Trophoblast cell (in vitro differentiated cells and primary cell): ENCODE data around the gene HNF4A.
"Not testable (repeated sequence)": the region's sequence is repeated elsewhere in the genome, so short reads cannot be mapped to it uniquely, and the experiment has no call there.

Experiments used
- DNase-seq, 2 donors: peaks; one replicate each; pipeline ENCODE4 v3.0.0-alpha.2; 2016
- H2AFZ ChIP-seq: 2 replicates; pipeline ENCODE4 v1.6.1; 2013; ENCODE audit warnings: low read length, moderate library complexity, mild to moderate bottlenecking; ENCODE audit not compliant: insufficient read depth, poor library complexity
- H2AK5ac ChIP-seq: 2 replicates; pipeline ENCODE4 v1.6.1; 2013; ENCODE audit warnings: mild to moderate bottlenecking, low read length
- H2BK120ac ChIP-seq: 2 replicates; pipeline ENCODE4 v1.6.1; 2013; ENCODE audit warnings: low read length, mild to moderate bottlenecking, moderate library complexity; ENCODE audit not compliant: insufficient read depth, poor library complexity
- H2BK12ac ChIP-seq: 2 replicates; pipeline ENCODE4 v1.6.1; 2013; ENCODE audit warnings: mild to moderate bottlenecking, low read length, moderate library complexity
- H2BK5ac ChIP-seq: 2 replicates; pipeline ENCODE4 v1.6.1; 2013; ENCODE audit warnings: low read length, low read depth, moderate library complexity, mild to moderate bottlenecking; ENCODE audit not compliant: poor library complexity
- H3K14ac ChIP-seq: 2 replicates; pipeline ENCODE4 v1.6.1; 2013; ENCODE audit warnings: mild to moderate bottlenecking, low read length
- H3K18ac ChIP-seq: 2 replicates; pipeline ENCODE4 v1.6.1; 2013; ENCODE audit warnings: mild to moderate bottlenecking, low read length
- H3K23ac ChIP-seq: 2 replicates; pipeline ENCODE4 v1.6.1; 2013; ENCODE audit warnings: low read length
- H3K27ac ChIP-seq: 2 replicates; pipeline ENCODE4 v1.5.1; 2013; ENCODE audit warnings: low read depth, mild to moderate bottlenecking, inconsistent platforms, low read length, moderate library complexity
- H3K27me3 ChIP-seq: 2 replicates; pipeline ENCODE4 v1.6.1; 2013; ENCODE audit warnings: inconsistent platforms, mild to moderate bottlenecking, low read length, moderate library complexity; ENCODE audit not compliant: insufficient read depth
- H3K36me3 ChIP-seq, 2 experiments: 1 replicate in 1 of 2; 2 replicates in 1 of 2; pipeline ENCODE4 v1.6.1; 2013; ENCODE audit warnings: low read length in 2 of 2, mild to moderate bottlenecking in 2 of 2, moderate library complexity in 1 of 2; ENCODE audit not compliant: insufficient read depth in 2 of 2, control insufficient read depth in 1 of 2
- H3K4ac ChIP-seq: 2 replicates; pipeline ENCODE4 v1.6.1; 2013; ENCODE audit warnings: low read depth, mild to moderate bottlenecking, low read length, moderate library complexity
- H3K4me1 ChIP-seq, 2 experiments: 1 replicate in 1 of 2; 2 replicates in 1 of 2; pipeline ENCODE4 v1.6.1; 2013; ENCODE audit warnings: low read length in 2 of 2, mild to moderate bottlenecking in 2 of 2, moderate library complexity in 1 of 2; ENCODE audit not compliant: insufficient read depth in 2 of 2, control insufficient read depth in 1 of 2
- H3K4me2 ChIP-seq: 2 replicates; pipeline ENCODE4 v1.6.1; 2013; ENCODE audit warnings: inconsistent platforms, mild to moderate bottlenecking, low read length, moderate library complexity
- H3K4me3 ChIP-seq: 2 replicates; pipeline ENCODE4 v1.5.1; 2013; ENCODE audit warnings: mild to moderate bottlenecking, low read depth, low read length, inconsistent platforms
- H3K79me1 ChIP-seq: one replicate; pipeline ENCODE4 v1.6.1; 2013; ENCODE audit warnings: low read length
- H3K79me2 ChIP-seq: 2 replicates; pipeline ENCODE4 v1.6.1; 2013; ENCODE audit warnings: low read length, mild to moderate bottlenecking; ENCODE audit not compliant: control insufficient read depth, insufficient read depth, poor library complexity
- H3K9ac ChIP-seq: 2 replicates; pipeline ENCODE4 v1.6.1; 2013; ENCODE audit warnings: mild to moderate bottlenecking, low read length
- H3K9me3 ChIP-seq: 2 replicates; pipeline ENCODE4 v1.6.1; 2013; ENCODE audit warnings: low read depth, mild to moderate bottlenecking, control low read depth, inconsistent platforms, low read length; ENCODE audit not compliant: insufficient read depth
- H4K12ac ChIP-seq: 2 replicates; pipeline ENCODE4 v1.6.1; 2013; ENCODE audit warnings: low read depth, mild to moderate bottlenecking, low read length, moderate library complexity
- H4K8ac ChIP-seq: 2 replicates; pipeline ENCODE4 v1.6.1; 2013; ENCODE audit warnings: low read depth, mild to moderate bottlenecking, low read length, moderate library complexity
- H4K91ac ChIP-seq: one replicate; pipeline ENCODE4 v1.6.1; 2013; ENCODE audit warnings: low read depth, mild to moderate bottlenecking, low read length, moderate library complexity
- WGBS: extraction: QIAGEN DNeasy Blood & Tissue Kit; methylation state at CpG from one replicate; pipeline ENCODE4 v1.1.7; 2013; ENCODE audit warnings: missing lambda C conversion rate; ENCODE audit not compliant: insufficient read length, insufficient coverage; ENCODE audit errors: extremely low coverage; 5-methylcytosine and 5-hydroxymethylcytosine counted together

HNF4A gene

GRCh38 chr20:44345147-44345546 is 10.4 kb upstream of the HNF4A start:
- H4K8ac ChIP-seq, result no peak overlapping the region
- no peak overlapping the region for H2BK120ac ChIP-seq
- no peak overlapping the region for H3K4ac ChIP-seq
- H3K9ac ChIP-seq, result no peak overlapping the region
- H3K36me3 ChIP-seq, result no peaks in the 10 kb centered on the region
- no peak overlapping the region for H3K23ac ChIP-seq
- no peak overlapping the region for H3K4me2 ChIP-seq
- H2AK5ac ChIP-seq, result no peak overlapping the region
- no peak overlapping the region for H3K27ac ChIP-seq
- no peaks in the 10 kb centered on the region for H3K4me1 ChIP-seq
- no peaks in the 10 kb centered on the region for H3K9me3 ChIP-seq
- H3K14ac ChIP-seq, result no peak overlapping the region
- DNase-seq, result no peak
- H2AFZ ChIP-seq, result no peak overlapping the region
- H3K27me3 ChIP-seq, result no peaks in the 10 kb centered on the region
- H2BK12ac ChIP-seq, result no peak overlapping the region
- H3K4me3 ChIP-seq, result no peak overlapping the region
- H3K79me1 ChIP-seq, result no peaks in the 10 kb centered on the region
- no peak overlapping the region for H4K91ac ChIP-seq
- no CpG with 5 or more reads among the region's 8 CpGs for WGBS
- no peaks in the 10 kb centered on the region for H3K79me2 ChIP-seq
- H3K18ac ChIP-seq, result no peak overlapping the region
- no peak overlapping the region for H2BK5ac ChIP-seq
- no peak overlapping the region for H4K12ac ChIP-seq

- not testable (repeated sequence) for H3K79me2 ChIP-seq, H3K27me3 ChIP-seq, H3K79me1 ChIP-seq, H3K14ac ChIP-seq, H4K8ac ChIP-seq, H2BK120ac ChIP-seq, H4K91ac ChIP-seq, H3K18ac ChIP-seq, H4K12ac ChIP-seq, H3K9ac ChIP-seq, H2AFZ ChIP-seq, H3K9me3 ChIP-seq, H3K23ac ChIP-seq, H3K4me1 ChIP-seq, H3K4me3 ChIP-seq, DNase-seq, H2BK12ac ChIP-seq, H3K4me2 ChIP-seq, H3K27ac ChIP-seq, H2BK5ac ChIP-seq, H3K4ac ChIP-seq, H2AK5ac ChIP-seq, H3K36me3 ChIP-seq
- no CpG with 5 or more reads among the region's 10 CpGs for WGBS
These were observed 9.6 kb upstream of the HNF4A start for GRCh38 chr20:44345941-44346340.

GRCh38 chr20:44348168-44348659 is 7.3 kb upstream of the HNF4A start:
- Histone ChIP-seq H4K12ac (no peak overlapping the region), H3K4me3 (no peak overlapping the region), H2BK120ac (no peak overlapping the region), H3K9me3 (no peaks in the 10 kb centered on the region), H3K14ac (no peak overlapping the region), H3K27ac (no peak overlapping the region), H2BK5ac (no peak overlapping the region), H2AFZ (no peak overlapping the region), H3K4me1 (peaks cover 6% of the 10 kb centered on the region in 2 experiments), H2AK5ac (no peak overlapping the region), H3K79me2 (no peaks in the 10 kb centered on the region), H3K4me2 (no peak overlapping the region), H3K79me1 (no peaks in the 10 kb centered on the region), H4K91ac (no peak overlapping the region), H4K8ac (no peak overlapping the region), H3K4ac (no peak overlapping the region), H2BK12ac (no peak overlapping the region), H3K23ac (no peak overlapping the region), H3K36me3 (no peaks in the 10 kb centered on the region), H3K27me3 (no peaks in the 10 kb centered on the region), H3K18ac (no peak overlapping the region), H3K9ac (no peak overlapping the region)
- WGBS, result no CpG with 5 or more reads among the region's 4 CpGs
- DNase-seq, result no peak

- H3K79me2 ChIP-seq, result no peaks in the 10 kb centered on the region
- peaks cover 6% of the 10 kb centered on the region in 2 experiments for H3K4me1 ChIP-seq
- no peaks in the 10 kb centered on the region for H3K79me1 ChIP-seq
- H3K36me3 ChIP-seq, result no peaks in the 10 kb centered on the region
- H3K18ac ChIP-seq, result no peak overlapping the region
- no peak for DNase-seq
- H4K8ac ChIP-seq, result no peak overlapping the region
- H3K23ac ChIP-seq, result no peak overlapping the region
- H3K4me2 ChIP-seq, result no peak overlapping the region
- H3K9ac ChIP-seq, result no peak overlapping the region
- H2AK5ac ChIP-seq, result no peak overlapping the region
- no peak overlapping the region for H4K12ac ChIP-seq
- no peak overlapping the region for H3K14ac ChIP-seq
- no peak overlapping the region for H3K27ac ChIP-seq
- no peak overlapping the region for H3K4me3 ChIP-seq
- H3K27me3 ChIP-seq, result no peaks in the 10 kb centered on the region
- no peak overlapping the region for H2BK120ac ChIP-seq
- no peaks in the 10 kb centered on the region for H3K9me3 ChIP-seq
- WGBS, result no CpG with 5 or more reads among the region's 3 CpGs
- no peak overlapping the region for H2BK5ac ChIP-seq
- no peak overlapping the region for H4K91ac ChIP-seq
- H2AFZ ChIP-seq, result no peak overlapping the region
- H2BK12ac ChIP-seq, result no peak overlapping the region
- H3K4ac ChIP-seq, result no peak overlapping the region
These were observed 6.2 kb upstream of the HNF4A start for GRCh38 chr20:44349349-44349748.
